ENCODE data around the gene TNRC6B.
"Not testable (repeated sequence)": the region's sequence is repeated elsewhere in the genome, so short reads cannot be mapped to it uniquely, and the experiment has no call there.

Gene TNRC6B

GRCh38 chr22:40308999-40309573, 131.4 kb downstream of the TNRC6B start:
- Mint-ChIP-seq H3K36me3 (ENCODE audit: low read depth) (peaks cover 75% of the 10 kb centered on the region), H3K4me1 (no peaks in the 10 kb centered on the region), H3K9me3 (no peaks in the 10 kb centered on the region), H3K4me3 (no peak overlapping the region), H3K27ac (no peak overlapping the region), H3K27me3 (ENCODE audit: low read depth) (no peaks in the 10 kb centered on the region)
- TF ChIP-seq, protein P1, sequence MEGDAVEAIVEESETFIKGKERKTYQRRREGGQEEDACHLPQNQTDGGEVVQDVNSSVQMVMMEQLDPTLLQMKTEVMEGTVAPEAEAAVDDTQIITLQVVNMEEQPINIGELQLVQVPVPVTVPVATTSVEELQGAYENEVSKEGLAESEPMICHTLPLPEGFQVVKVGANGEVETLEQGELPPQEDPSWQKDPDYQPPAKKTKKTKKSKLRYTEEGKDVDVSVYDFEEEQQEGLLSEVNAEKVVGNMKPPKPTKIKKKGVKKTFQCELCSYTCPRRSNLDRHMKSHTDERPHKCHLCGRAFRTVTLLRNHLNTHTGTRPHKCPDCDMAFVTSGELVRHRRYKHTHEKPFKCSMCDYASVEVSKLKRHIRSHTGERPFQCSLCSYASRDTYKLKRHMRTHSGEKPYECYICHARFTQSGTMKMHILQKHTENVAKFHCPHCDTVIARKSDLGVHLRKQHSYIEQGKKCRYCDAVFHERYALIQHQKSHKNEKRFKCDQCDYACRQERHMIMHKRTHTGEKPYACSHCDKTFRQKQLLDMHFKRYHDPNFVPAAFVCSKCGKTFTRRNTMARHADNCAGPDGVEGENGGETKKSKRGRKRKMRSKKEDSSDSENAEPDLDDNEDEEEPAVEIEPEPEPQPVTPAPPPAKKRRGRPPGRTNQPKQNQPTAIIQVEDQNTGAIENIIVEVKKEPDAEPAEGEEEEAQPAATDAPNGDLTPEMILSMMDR (IDR thresholded peaks at IDR 0.05; ENCODE audit: unreplicated experiment in 3 of 3): no peak

DNA sequence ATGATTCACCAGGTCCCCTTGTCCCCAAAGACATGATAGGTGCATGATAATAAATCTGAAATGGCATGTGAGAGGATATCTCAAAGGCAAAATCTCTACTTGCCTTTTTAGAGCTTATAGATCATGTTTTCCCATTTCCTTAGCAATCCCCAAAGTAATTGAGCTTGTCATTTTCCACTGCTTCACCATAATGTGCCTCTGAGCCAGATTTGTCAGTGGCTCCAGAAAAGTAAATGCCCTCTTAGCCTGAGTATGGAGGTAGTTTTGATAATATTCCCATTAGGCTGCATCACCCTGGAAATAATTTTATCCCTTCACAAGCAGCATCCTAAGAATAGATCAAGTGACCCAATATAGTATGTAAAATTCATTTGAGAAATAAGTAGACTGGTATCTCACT, 131.9 kb downstream of the TNRC6B start:
- no peak overlapping the region for H3K4me3 Mint-ChIP-seq
- TF ChIP-seq, protein P1 (IDR thresholded peaks at IDR 0.05; ENCODE audit: unreplicated experiment in 3 of 3): no peak
- H3K9me3 Mint-ChIP-seq: no peaks in the 10 kb centered on the region
- H3K36me3 Mint-ChIP-seq (ENCODE audit: low read depth): peaks cover 78% of the 10 kb centered on the region
- no peaks in the 10 kb centered on the region for H3K4me1 Mint-ChIP-seq
- H3K27me3 Mint-ChIP-seq (ENCODE audit: low read depth): no peaks in the 10 kb centered on the region
- H3K27ac Mint-ChIP-seq: no peak overlapping the region

DNA sequence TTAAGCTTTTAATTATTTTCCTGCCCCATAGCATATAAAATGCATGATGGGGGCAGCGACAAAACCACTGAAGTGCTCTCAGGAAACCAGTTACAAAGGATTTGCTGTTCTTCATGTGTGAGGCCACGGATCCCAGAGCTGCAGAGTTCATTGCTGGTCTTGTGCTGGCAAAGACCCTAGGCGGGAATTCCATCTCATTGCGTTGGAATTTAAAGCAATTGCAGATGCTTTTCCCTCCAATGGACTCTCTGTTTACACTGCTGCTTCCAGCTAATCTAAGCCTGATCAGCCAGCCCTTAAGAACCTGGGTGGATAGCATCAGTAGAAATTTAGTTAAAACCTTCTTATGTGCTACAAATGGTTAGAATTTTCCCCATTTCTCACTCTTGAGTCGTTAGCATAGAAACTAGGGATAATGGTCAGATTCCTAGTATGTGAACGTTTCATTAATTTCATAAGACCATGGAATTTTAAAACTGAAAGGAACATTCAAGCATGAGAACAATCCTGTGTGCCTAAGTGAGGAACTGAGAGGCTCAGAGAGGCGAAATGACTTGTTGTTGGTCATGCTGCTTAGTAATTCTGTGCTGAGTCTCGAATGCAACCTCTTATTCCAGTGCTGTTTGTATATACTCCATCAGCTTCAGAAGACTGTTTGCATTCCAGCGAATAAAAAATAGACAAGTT, 132.5 kb downstream of the TNRC6B start:
- H3K4me1 Mint-ChIP-seq: no peaks in the 10 kb centered on the region
- H3K9me3 Mint-ChIP-seq: no peaks in the 10 kb centered on the region
- TF ChIP-seq, protein P1 (IDR thresholded peaks at IDR 0.05; ENCODE audit: unreplicated experiment in 3 of 3): no peak
- H3K27me3 Mint-ChIP-seq (ENCODE audit: low read depth): no peaks in the 10 kb centered on the region
- H3K27ac Mint-ChIP-seq: no peak overlapping the region
- H3K36me3 Mint-ChIP-seq (ENCODE audit: low read depth): peaks cover 77% of the 10 kb centered on the region
- H3K4me3 Mint-ChIP-seq: no peak overlapping the region

GRCh38 chr22:40310768-40311120, 133.0 kb downstream of the TNRC6B start:
- no peaks in the 10 kb centered on the region for H3K27me3 Mint-ChIP-seq (ENCODE audit: low read depth)
- no peak overlapping the region for H3K27ac Mint-ChIP-seq
- no peak overlapping the region for H3K4me3 Mint-ChIP-seq
- no peaks in the 10 kb centered on the region for H3K4me1 Mint-ChIP-seq
- H3K9me3 Mint-ChIP-seq: no peaks in the 10 kb centered on the region
- peaks cover 78% of the 10 kb centered on the region for H3K36me3 Mint-ChIP-seq (ENCODE audit: low read depth)
- TF ChIP-seq, protein P1 (IDR thresholded peaks at IDR 0.05; ENCODE audit: unreplicated experiment in 3 of 3): no peak

GRCh38 chr22:40311646-40312045, 133.9 kb downstream of the TNRC6B start:
- peaks cover 86% of the 10 kb centered on the region for H3K36me3 Mint-ChIP-seq (ENCODE audit: low read depth)
- H3K4me1 Mint-ChIP-seq; H3K27me3 Mint-ChIP-seq (ENCODE audit: low read depth); H3K4me3 Mint-ChIP-seq; H3K27ac Mint-ChIP-seq; H3K9me3 Mint-ChIP-seq: not testable (repeated sequence)

DNA sequence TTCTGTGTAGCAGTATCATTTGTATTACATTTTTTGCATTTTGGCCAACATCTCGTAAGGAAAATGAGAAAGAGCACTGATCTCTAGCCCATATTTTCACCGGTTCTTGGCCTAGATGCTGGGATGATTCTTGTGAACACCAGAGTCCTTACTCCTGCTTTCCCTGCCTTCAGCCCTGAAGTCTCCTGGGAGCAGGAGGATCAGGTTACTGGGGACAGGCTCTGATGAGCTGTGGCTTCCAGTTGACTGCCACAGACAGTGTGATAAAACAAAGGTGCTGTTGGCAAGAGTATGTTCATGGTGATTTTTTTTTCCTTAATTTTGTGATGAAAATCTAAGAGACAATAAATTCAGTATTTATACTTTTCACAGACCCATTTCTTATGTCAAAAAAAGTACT, 134.3 kb downstream of the TNRC6B start:
- Mint-ChIP-seq H3K9me3 (no peaks in the 10 kb centered on the region), H3K4me1 (no peaks in the 10 kb centered on the region), H3K36me3 (ENCODE audit: low read depth) (peaks cover 87% of the 10 kb centered on the region), H3K4me3 (no peak overlapping the region), H3K27me3 (ENCODE audit: low read depth) (no peaks in the 10 kb centered on the region), H3K27ac (no peak overlapping the region)
- TF ChIP-seq, protein P1 (IDR thresholded peaks at IDR 0.05; ENCODE audit: unreplicated experiment in 3 of 3): no peak

All from nephron (organoid).